Measurements from ENCODE around the gene REPIN1. TPM values are rescaled to one million over a fixed set of nuclear protein-coding genes. Genes with fewer than 3 reads are reported as not detected.

REPIN1 gene
- total RNA-seq, 3 donors from 2014 or later (not counting 1 experiment from before 2014, with no cell fraction given) = 58.9 to 79.4 (median 76.5) TPM

DNA sequence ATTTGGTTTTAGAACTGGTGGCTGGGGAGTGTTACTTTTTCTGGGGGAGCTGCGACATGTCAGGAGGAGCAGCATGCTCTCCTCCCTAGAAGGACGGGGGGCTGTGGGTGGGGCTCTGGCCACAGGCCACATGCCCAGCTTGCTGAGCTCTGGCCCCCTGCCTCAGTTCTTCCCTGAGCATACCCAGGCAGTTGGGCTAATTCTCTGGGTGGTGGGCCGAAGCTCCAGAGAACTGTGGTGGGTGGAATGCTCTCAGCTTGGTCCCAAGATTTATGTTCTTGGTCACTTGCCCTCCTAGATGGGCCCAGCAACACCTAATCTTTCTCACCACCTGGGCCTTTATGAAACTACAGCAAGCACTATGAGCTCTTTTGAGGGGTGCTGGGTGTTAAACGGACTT, 5.4 kb downstream of the REPIN1 start:
- DNase-seq = no peak
- Mint-ChIP-seq H3K4me1 (peaks cover 25 to 50% of the 10 kb centered on the region in 2 donors), H3K36me3 (no peaks in the 10 kb centered on the region), H3K27me3 (ENCODE audit: low read depth in 2 of 2) (no peaks in the 10 kb centered on the region), H3K9me3 (no peaks in the 10 kb centered on the region), H3K4me3 (no peak overlapping the region), H3K27ac (no peak overlapping the region)
- Histone ChIP-seq H3K27me3 (ENCODE audit: control insufficient read depth, insufficient read depth, low read length) (no peaks in the 10 kb centered on the region), H3K27ac (ENCODE audit: low read length) (no peak overlapping the region), H3K9me3 (ENCODE audit: control insufficient read depth, insufficient read depth, low read length) (no peaks in the 10 kb centered on the region), H3K4me1 (ENCODE audit: control insufficient read depth, insufficient read depth, low read length) (peaks cover 46% of the 10 kb centered on the region), H3K4me3 (ENCODE audit: low read length) (no peak overlapping the region), H3K36me3 (ENCODE audit: control insufficient read depth, insufficient read depth, low read length) (peaks cover 20% of the 10 kb centered on the region)
- WGBS (ENCODE audit: insufficient coverage) = 96% methylated on average over 3 of the region's 4 CpGs
- no peak for ATAC-seq
- intact Hi-C loops (cut with micrococcal nuclease) = no loop called here
- TF ChIP-seq, protein P1, sequence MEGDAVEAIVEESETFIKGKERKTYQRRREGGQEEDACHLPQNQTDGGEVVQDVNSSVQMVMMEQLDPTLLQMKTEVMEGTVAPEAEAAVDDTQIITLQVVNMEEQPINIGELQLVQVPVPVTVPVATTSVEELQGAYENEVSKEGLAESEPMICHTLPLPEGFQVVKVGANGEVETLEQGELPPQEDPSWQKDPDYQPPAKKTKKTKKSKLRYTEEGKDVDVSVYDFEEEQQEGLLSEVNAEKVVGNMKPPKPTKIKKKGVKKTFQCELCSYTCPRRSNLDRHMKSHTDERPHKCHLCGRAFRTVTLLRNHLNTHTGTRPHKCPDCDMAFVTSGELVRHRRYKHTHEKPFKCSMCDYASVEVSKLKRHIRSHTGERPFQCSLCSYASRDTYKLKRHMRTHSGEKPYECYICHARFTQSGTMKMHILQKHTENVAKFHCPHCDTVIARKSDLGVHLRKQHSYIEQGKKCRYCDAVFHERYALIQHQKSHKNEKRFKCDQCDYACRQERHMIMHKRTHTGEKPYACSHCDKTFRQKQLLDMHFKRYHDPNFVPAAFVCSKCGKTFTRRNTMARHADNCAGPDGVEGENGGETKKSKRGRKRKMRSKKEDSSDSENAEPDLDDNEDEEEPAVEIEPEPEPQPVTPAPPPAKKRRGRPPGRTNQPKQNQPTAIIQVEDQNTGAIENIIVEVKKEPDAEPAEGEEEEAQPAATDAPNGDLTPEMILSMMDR (IDR thresholded peaks at IDR 0.05) = no peak

DNA sequence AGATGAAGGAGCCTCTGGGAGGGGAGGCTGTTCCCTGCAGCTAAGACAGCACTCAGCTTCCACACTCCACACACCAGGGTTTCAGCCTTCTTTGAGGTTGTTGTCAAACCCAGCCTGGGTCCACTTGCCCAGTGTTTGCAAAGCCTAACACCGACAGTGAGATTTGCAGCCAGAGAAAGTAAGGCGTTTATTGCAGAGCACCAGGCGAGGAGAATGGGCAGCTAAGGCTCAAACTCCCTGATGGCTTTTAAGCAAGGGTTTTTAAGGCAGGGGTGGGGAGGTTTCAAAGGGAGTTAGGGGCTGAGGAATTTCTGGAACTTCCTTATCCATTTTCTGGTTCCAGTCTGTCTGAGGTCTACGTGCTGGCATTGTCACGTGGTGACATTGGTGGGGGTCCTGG, 5.8 kb downstream of the REPIN1 start:
- Mint-ChIP-seq H3K27me3 (ENCODE audit: low read depth in 2 of 2) (no peaks in the 10 kb centered on the region), H3K36me3 (no peaks in the 10 kb centered on the region), H3K4me1 (peaks cover 21 to 46% of the 10 kb centered on the region in 2 donors), H3K9me3 (no peaks in the 10 kb centered on the region), H3K4me3 (no peak overlapping the region), H3K27ac (no peak overlapping the region)
- Histone ChIP-seq H3K27me3 (ENCODE audit: control insufficient read depth, insufficient read depth, low read length) (no peaks in the 10 kb centered on the region), H3K9me3 (ENCODE audit: control insufficient read depth, insufficient read depth, low read length) (no peaks in the 10 kb centered on the region), H3K36me3 (ENCODE audit: control insufficient read depth, insufficient read depth, low read length) (peaks cover 20% of the 10 kb centered on the region), H3K4me1 (ENCODE audit: control insufficient read depth, insufficient read depth, low read length) (peaks cover 42% of the 10 kb centered on the region), H3K4me3 (ENCODE audit: low read length) (no peak overlapping the region), H3K27ac (ENCODE audit: low read length) (no peak overlapping the region)
- TF ChIP-seq, protein P1 (IDR thresholded peaks at IDR 0.05) = no peak
- ATAC-seq (no peak), DNase-seq (no peak)
- intact Hi-C loops (cut with micrococcal nuclease) = no loop called here
- 98% methylated on average over 5 of the region's 5 CpGs for WGBS (ENCODE audit: insufficient coverage)

DNA sequence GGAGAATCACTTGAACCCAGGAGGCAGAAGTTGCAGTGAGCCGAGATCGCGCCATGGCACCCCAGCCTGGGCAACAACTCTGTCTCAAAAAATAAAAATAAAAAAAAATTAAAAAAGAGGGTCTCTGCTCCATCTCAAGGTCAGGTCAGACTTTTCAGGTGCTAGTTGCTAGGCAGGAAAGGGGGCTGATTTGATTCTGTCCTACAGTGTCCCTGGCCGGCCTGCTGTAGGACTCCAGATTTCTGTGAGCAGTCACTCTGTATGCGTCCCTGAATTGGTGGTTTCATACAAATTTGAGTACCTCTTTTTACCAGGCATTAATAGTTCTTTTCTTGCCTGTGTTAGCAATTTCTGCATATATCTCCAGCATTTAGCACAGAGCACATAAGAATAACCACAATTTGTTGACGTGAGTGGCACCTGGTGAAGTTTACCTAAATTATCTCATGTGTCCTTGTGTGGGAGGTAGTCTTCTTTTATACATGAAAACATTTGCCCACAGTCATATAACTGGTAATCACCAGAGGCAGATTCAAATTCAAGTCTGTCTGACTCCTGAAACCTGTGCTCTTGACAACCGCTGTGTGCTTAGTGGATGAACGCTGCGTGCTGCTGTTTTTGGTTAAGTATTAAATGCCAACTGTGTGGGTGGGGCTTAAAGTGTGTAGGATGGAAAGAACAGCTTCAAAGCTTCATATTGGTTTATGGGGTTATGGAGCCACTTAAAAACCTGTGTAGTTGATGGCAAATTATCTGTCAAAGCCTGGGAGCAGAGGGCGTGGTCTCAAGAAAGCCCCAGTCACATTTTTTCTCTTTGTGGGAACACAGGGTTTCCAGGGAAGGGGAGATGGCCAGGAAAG, 7.3 kb downstream of the REPIN1 start:
- Mint-ChIP-seq H3K4me1 (peaks cover 25 to 46% of the 10 kb centered on the region in 2 donors), H3K27ac (peak overlapping the region in 1 of 2 donors; percentile 24), H3K36me3 (no peaks in the 10 kb centered on the region), H3K27me3 (ENCODE audit: low read depth in 2 of 2) (no peaks in the 10 kb centered on the region), H3K4me3 (no peak overlapping the region), H3K9me3 (no peaks in the 10 kb centered on the region)
- Histone ChIP-seq H3K36me3 (ENCODE audit: control insufficient read depth, insufficient read depth, low read length) (peaks cover 19% of the 10 kb centered on the region), H3K9me3 (ENCODE audit: control insufficient read depth, insufficient read depth, low read length) (no peaks in the 10 kb centered on the region), H3K27ac (ENCODE audit: low read length) (no peak overlapping the region), H3K27me3 (ENCODE audit: control insufficient read depth, insufficient read depth, low read length) (no peaks in the 10 kb centered on the region), H3K4me1 (ENCODE audit: control insufficient read depth, insufficient read depth, low read length) (peaks cover 38% of the 10 kb centered on the region), H3K4me3 (ENCODE audit: low read length) (no peak overlapping the region)
- no peak for ATAC-seq
- DNase-seq = peak in 1 of 2 donors; percentile 60
- 82% methylated on average over 9 of the region's 10 CpGs for WGBS (ENCODE audit: insufficient coverage)
- intact Hi-C loops (cut with micrococcal nuclease) = no loop called here
- TF ChIP-seq, protein P1 (IDR thresholded peaks at IDR 0.05) = no peak

All from natural killer cell (primary cell).